Measurements from ENCODE around the gene EEF1AKMT1. TPM values are rescaled to one million over a fixed set of nuclear protein-coding genes. Genes with fewer than 3 reads are reported as not detected.

EEF1AKMT1 gene
- total RNA-seq, 1 experiment from 2014 or later, result 6.1 TPM

DNA sequence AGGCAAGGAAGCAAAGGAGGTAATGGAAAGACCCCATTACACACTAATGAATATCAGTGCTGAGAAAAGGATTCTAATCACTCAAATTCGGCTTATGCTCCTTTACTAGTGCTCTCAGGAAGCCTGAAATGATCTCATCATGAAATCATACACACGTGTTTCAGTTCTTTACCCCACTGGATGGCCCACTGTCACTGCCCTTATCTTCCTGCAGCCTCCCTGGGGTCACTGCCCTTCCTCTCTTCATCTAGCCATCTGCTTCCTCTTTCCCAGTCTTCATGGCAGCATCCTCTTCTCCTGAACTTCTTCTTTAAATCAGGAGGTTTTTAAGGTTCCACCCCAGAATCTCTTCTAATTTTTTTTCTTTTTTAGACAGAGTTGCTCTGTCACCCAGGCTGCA lies 27.9 kb upstream of the EEF1AKMT1 start:
- H3K27me3 Mint-ChIP-seq (ENCODE audit: low read depth), result no peaks in the 10 kb centered on the region
- H3K4me3 Mint-ChIP-seq, result no peak overlapping the region
- H3K4me1 Mint-ChIP-seq, result no peaks in the 10 kb centered on the region
- Histone ChIP-seq H2BK15ac (ENCODE audit: low read depth, low read length) (no peak overlapping the region), H2BK20ac (ENCODE audit: low read depth, low read length, poor library complexity, severe bottlenecking) (no peak overlapping the region), H2BK5ac (ENCODE audit: insufficient read length, low read length) (no peak overlapping the region), H3K18ac (ENCODE audit: insufficient read length, low read depth, low read length) (no peak overlapping the region), H3K27me3 (ENCODE audit: insufficient read depth, low read length) (no peaks in the 10 kb centered on the region), H3K9ac (ENCODE audit: extremely low read depth, insufficient read length, low read length) (no peak overlapping the region), H2AK5ac (ENCODE audit: insufficient read length, low read length) (no peak overlapping the region), H4K91ac (ENCODE audit: insufficient read length, low read depth, low read length) (no peak overlapping the region), H3K4me2 (ENCODE audit: insufficient read depth, insufficient read length, low read length) (no peak overlapping the region), H3K23ac (ENCODE audit: insufficient read length, low read depth, low read length) (no peak overlapping the region), H3K27ac (ENCODE audit: insufficient read length, low read depth, low read length) (no peak overlapping the region), H3K9me3 (ENCODE audit: control insufficient read depth, low read depth, low read length) (no peaks in the 10 kb centered on the region), H3K79me1 (ENCODE audit: insufficient read depth, low read depth, low read length, poor library complexity, severe bottlenecking) (no peaks in the 10 kb centered on the region), H4K5ac (ENCODE audit: insufficient read length, low read depth, low read length) (no peak overlapping the region), H3K4ac (ENCODE audit: low read depth, low read length) (no peak overlapping the region), H3K4me1 (ENCODE audit: insufficient read depth, low read length) (no peaks in the 10 kb centered on the region), H3K14ac (ENCODE audit: insufficient read depth, low read length) (no peak overlapping the region), H4K8ac (replicated peaks; ENCODE audit: insufficient read length, low read depth, low read length) (no peak overlapping the region), H3K56ac (ENCODE audit: insufficient read length, low read depth, low read length) (no peak overlapping the region), H3K79me2 (ENCODE audit: insufficient read depth, low read length) (no peaks in the 10 kb centered on the region; the same call in 1 of the 2 replicates), H2AFZ (ENCODE audit: low read length) (no peak overlapping the region), H3T11ph (ENCODE audit: low read length) (no peak overlapping the region), H3K23me2 (ENCODE audit: insufficient read length, low read depth, low read length, poor library complexity, severe bottlenecking) (no peaks in the 10 kb centered on the region), H2BK12ac (ENCODE audit: insufficient read length, low read depth, low read length) (no peak overlapping the region), H2BK120ac (ENCODE audit: low read depth, low read length, poor library complexity, severe bottlenecking) (no peak overlapping the region), H4K20me1 (ENCODE audit: control insufficient read depth, insufficient read depth, insufficient read length) (no peaks in the 10 kb centered on the region)
- DNase-seq, result no peak
- TF ChIP-seq, protein P1, sequence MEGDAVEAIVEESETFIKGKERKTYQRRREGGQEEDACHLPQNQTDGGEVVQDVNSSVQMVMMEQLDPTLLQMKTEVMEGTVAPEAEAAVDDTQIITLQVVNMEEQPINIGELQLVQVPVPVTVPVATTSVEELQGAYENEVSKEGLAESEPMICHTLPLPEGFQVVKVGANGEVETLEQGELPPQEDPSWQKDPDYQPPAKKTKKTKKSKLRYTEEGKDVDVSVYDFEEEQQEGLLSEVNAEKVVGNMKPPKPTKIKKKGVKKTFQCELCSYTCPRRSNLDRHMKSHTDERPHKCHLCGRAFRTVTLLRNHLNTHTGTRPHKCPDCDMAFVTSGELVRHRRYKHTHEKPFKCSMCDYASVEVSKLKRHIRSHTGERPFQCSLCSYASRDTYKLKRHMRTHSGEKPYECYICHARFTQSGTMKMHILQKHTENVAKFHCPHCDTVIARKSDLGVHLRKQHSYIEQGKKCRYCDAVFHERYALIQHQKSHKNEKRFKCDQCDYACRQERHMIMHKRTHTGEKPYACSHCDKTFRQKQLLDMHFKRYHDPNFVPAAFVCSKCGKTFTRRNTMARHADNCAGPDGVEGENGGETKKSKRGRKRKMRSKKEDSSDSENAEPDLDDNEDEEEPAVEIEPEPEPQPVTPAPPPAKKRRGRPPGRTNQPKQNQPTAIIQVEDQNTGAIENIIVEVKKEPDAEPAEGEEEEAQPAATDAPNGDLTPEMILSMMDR (conservative IDR thresholded peaks at IDR 0.05), result no peak
- H3K27ac Mint-ChIP-seq, result no peak overlapping the region
- WGBS (ENCODE audit: extremely low coverage, insufficient read length, low lambda C conversion rate), result no CpG with 5 or more reads among the region's 2 CpGs
- H3K9me3 Mint-ChIP-seq, result no peaks in the 10 kb centered on the region
- H3K36me3 Mint-ChIP-seq (ENCODE audit: insufficient read depth in 1 of 3, low read depth in 3 of 3), result peaks cover 10 to 38% (median 34%) of the 10 kb centered on the region in 3 experiments; a peak in 6 of 7 replicates

Measured in H9 (cell line).